Endothelial cell of umbilical vein (primary cell): ENCODE measurements around the gene RRP36. TPM values are rescaled to one million over a fixed set of nuclear protein-coding genes. Genes with fewer than 3 reads are reported as not detected.

Experiments
- Bru-seq: library from RNA; stranded (reverse); fragments of 400-500 nt; gene quantifications from one replicate; lab custom pipeline; 2021; lab: Mats Ljungman, UMichigan
- BruChase-seq, 2 experiments: library from RNA; stranded (reverse); fragments of 400-500 nt; gene quantifications; one replicate each; lab custom pipeline; 2021; lab: Mats Ljungman, UMichigan
- BruUV-seq: library from RNA; stranded (reverse); fragments of 400-500 nt; replicated peaks from 2 replicates; lab custom pipeline; 2021; lab: Mats Ljungman, UMichigan
- CTCF ChIA-PET: fragments of 300-600, 350-600 bp; sonication (Branson Sonifier 250); formaldehyde crosslinking; loops from one replicate; lab custom pipeline; 2021; ENCODE audit warnings: antibody characterized with exemption, inconsistent platforms; lab: Charles Lee
- POLR2A ChIA-PET: fragments of 300-600, 350-600 bp; sonication (Branson Sonifier 250); formaldehyde crosslinking; loops from one replicate; lab custom pipeline; 2021; ENCODE audit warnings: antibody characterized with exemption, inconsistent platforms; lab: Charles Lee
- DNase-seq: peaks from one replicate; pipeline ENCODE4 v3.0.0-alpha.2; 2011; ENCODE audit warnings: low read depth, low spot score
- FAIRE-seq: peaks from 2 replicates; lab custom pipeline; 2011; peaks lifted over from hg19 to GRCh38; lab: Jason Lieb, UNC
- H2AFZ ChIP-seq: 2 replicates; pipeline ENCODE4 v1.6.0; 2012; ENCODE audit warnings: low read depth, low read length, control low read depth, inconsistent platforms
- H3K27ac ChIP-seq: 2 replicates; pipeline ENCODE4 v1.5.1; 2011; ENCODE audit warnings: low read depth, mild to moderate bottlenecking, control low read depth, low read length, moderate library complexity; ENCODE audit not compliant: insufficient read depth
- H3K27me3 ChIP-seq, 2 experiments: 2 replicates each; pipeline versions ENCODE4 v1.6.0 to v1.6.1; 2011; ENCODE audit warnings: low read length in 2 of 2, mixed read lengths in 1 of 2; ENCODE audit not compliant: control insufficient read depth in 2 of 2, insufficient read depth in 2 of 2
- H3K36me3 ChIP-seq, 2 experiments: 2 replicates in 1 of 2; 3 replicates in 1 of 2; pipeline ENCODE4 v1.5.1; 2011; ENCODE audit warnings: low read length in 2 of 2, mild to moderate bottlenecking in 1 of 2, moderate library complexity in 1 of 2; ENCODE audit not compliant: control insufficient read depth in 2 of 2, insufficient read depth in 2 of 2; ENCODE audit errors: extremely low read depth in 1 of 2
- H3K4me1 ChIP-seq: 3 replicates; pipeline ENCODE4 v1.5.1; 2011; ENCODE audit warnings: mild to moderate bottlenecking, low read length; ENCODE audit not compliant: control insufficient read depth, insufficient read depth; ENCODE audit errors: extremely low read depth
- H3K4me2 ChIP-seq: 2 replicates; pipeline ENCODE4 v1.6.1; 2011; ENCODE audit warnings: low read length, control low read depth, mixed read lengths; ENCODE audit not compliant: insufficient read depth
- H3K4me3 ChIP-seq, 3 experiments: fragments of 200-600 bp in 1 of 3; sonication (generic), shearing (Covaris generic) in 1 of 3; replicated peaks in 1 of 3; 2 replicates each; pipeline ENCODE4 v1.5.1; 2011 to 2016; ENCODE audit warnings: control low read depth in 3 of 3, low read length in 3 of 3, mild to moderate bottlenecking in 2 of 3, inconsistent platforms in 1 of 3, low read depth in 1 of 3, moderate library complexity in 1 of 3; ENCODE audit not compliant: insufficient read depth in 1 of 3
- H3K79me2 ChIP-seq: 2 replicates; pipeline ENCODE4 v1.6.0; 2012; ENCODE audit warnings: low read length, inconsistent platforms; ENCODE audit not compliant: control insufficient read depth, insufficient read depth
- H3K9ac ChIP-seq: replicated peaks from 2 replicates; pipeline ENCODE3; 2011; ENCODE audit warnings: low read length, control low read depth; ENCODE audit not compliant: insufficient read depth; ENCODE audit errors: extremely low read depth
- H3K9me1 ChIP-seq: replicated peaks from 3 replicates; pipeline ENCODE4 v1.6.0; 2011; ENCODE audit warnings: mild to moderate bottlenecking, low read length; ENCODE audit not compliant: control insufficient read depth, insufficient read depth; ENCODE audit errors: extremely low read depth
- H3K9me3 ChIP-seq: replicated peaks from 2 replicates; pipeline ENCODE4 v1.5.1; 2012; ENCODE audit warnings: low read length, inconsistent platforms; ENCODE audit not compliant: control insufficient read depth, insufficient read depth
- H4K20me1 ChIP-seq: replicated peaks from 2 replicates; pipeline ENCODE3; 2011; ENCODE audit warnings: mild to moderate bottlenecking, low read length; ENCODE audit not compliant: control insufficient read depth, insufficient read depth; ENCODE audit errors: extremely low read depth
- EZH2 ChIP-seq: IDR thresholded peaks from 2 replicates; pipeline ENCODE4 v1.6.1; 2012; ENCODE audit warnings: borderline replicate concordance, low read depth, mild to moderate bottlenecking, moderate library complexity, low read length, inconsistent platforms; ENCODE audit not compliant: severe bottlenecking
- FOS ChIP-seq: IDR thresholded peaks from 2 replicates; pipeline ENCODE4 v1.6.1; 2011; ENCODE audit warnings: mild to moderate bottlenecking, low read length, moderate library complexity, borderline replicate concordance; ENCODE audit not compliant: insufficient read depth
- GATA2 ChIP-seq: IDR thresholded peaks from 2 replicates; pipeline ENCODE4 v1.7.0; 2011; ENCODE audit warnings: low read depth, mild to moderate bottlenecking, moderate library complexity, mixed read lengths, low read length; ENCODE audit not compliant: insufficient read length, insufficient read depth
- JUN ChIP-seq: IDR thresholded peaks from 2 replicates; pipeline ENCODE4 v1.6.1; 2011; ENCODE audit warnings: borderline replicate concordance, low read depth; ENCODE audit not compliant: insufficient read length, insufficient read depth
- MYC ChIP-seq: IDR thresholded peaks from one replicate; pipeline ENCODE4 v1.6.1; 2011; ENCODE audit warnings: mild to moderate bottlenecking, low read depth, low read length
- POLR2A ChIP-seq: IDR thresholded peaks from 2 replicates; pipeline ENCODE4 v1.6.1; 2012; ENCODE audit warnings: low read depth, mild to moderate bottlenecking, control low read depth, low read length
- POLR2AphosphoS5 ChIP-seq: IDR thresholded peaks from 2 replicates; pipeline ENCODE4 v1.6.1; 2012; ENCODE audit warnings: low read depth, mild to moderate bottlenecking, control low read depth, low read length, moderate library complexity; ENCODE audit not compliant: insufficient read depth
- dilution Hi-C: fragments of 300-500 bp; cut with MboI; formaldehyde crosslinking; loops from one replicate; pipeline ENCODE4 v1.15.0; 2019; ENCODE audit warnings: low sequenced_read_pairs; ENCODE audit not compliant: extremely low pct_ligation_motif_present
- intact Hi-C: fragments of 100-400 bp; cut with micrococcal nuclease; formaldehyde crosslinking; loops from one replicate; pipeline ENCODE4 v1.10.0; 2022
- long read RNA-seq: library from polyadenylated mRNA; stranded (forward); transcript quantifications from one replicate; pipeline ENCODE4 v2.0.0, GENCODE V29; 2021
- polyA minus RNA-seq, 3 experiments: library from RNA; depleted of rRNA, polyadenylated mRNA; stranded (reverse); fragments of >200 nt; gene quantifications; 1 replicate in 1 of 3; 2 replicates in 2 of 3; pipeline ENCODE4 v1.2.3, GENCODE V29; 2011
- polyA plus RNA-seq, 4 experiments: library from polyadenylated mRNA; depleted of rRNA in 3 of 4; stranded (reverse) in 3 of 4; unstranded in 1 of 4; fragments of >200 nt; gene quantifications; 2 replicates each; pipeline versions ENCODE4 v1.2.1 to v1.2.3, GENCODE V29; 2011 to 2012; ENCODE audit warnings: missing spikeins in 1 of 4
- total RNA-seq: library from RNA; stranded (reverse); gene quantifications from 2 replicates; pipeline ENCODE4 v1.2.3, GENCODE V29; 2021
- TF ChIP-seq, protein P1 (sequence below), 2 donors: IDR thresholded peaks; 1 replicate in 1 of 2; 2 replicates in 1 of 2; pipeline ENCODE4 v1.5.1; 2011; ENCODE audit warnings: low read length in 2 of 2, mild to moderate bottlenecking in 2 of 2, moderate library complexity in 2 of 2, control low read depth in 1 of 2, inconsistent platforms in 1 of 2, low read depth in 1 of 2; ENCODE audit not compliant: insufficient read depth in 1 of 2; ENCODE audit errors: extremely low read depth in 1 of 2
- TF ChIP-seq, protein P2 (sequence below): IDR thresholded peaks from 2 replicates; pipeline ENCODE4 v1.6.1; 2011; ENCODE audit not compliant: insufficient read depth, insufficient read length

Gene RRP36, protein sequence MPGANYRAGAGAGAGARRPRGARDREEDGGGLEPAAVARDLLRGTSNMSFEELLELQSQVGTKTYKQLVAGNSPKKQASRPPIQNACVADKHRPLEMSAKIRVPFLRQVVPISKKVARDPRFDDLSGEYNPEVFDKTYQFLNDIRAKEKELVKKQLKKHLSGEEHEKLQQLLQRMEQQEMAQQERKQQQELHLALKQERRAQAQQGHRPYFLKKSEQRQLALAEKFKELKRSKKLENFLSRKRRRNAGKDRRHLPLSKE
- 103 TPM in 2 replicates for total RNA-seq
- 35.9 and 40.2 TPM in 2 replicates for polyA plus RNA-seq
- 70.6 and 81.0 TPM in 2 replicates for polyA plus RNA-seq (2011; cell fraction: cytosol; rRNA removed)
- 35.0 and 42.6 TPM in 2 replicates for polyA plus RNA-seq (2011; cell fraction: nucleus; rRNA removed)
- polyA plus RNA-seq (2012) = 59.9 and 97.5 TPM in 2 replicates
- 41.5 and 43.0 TPM in 2 replicates for polyA minus RNA-seq
- polyA minus RNA-seq (2011; cell fraction: cytosol; rRNA and poly(A)+ RNA removed) = 29.6 TPM
- 9.0 and 11.0 TPM in 2 replicates for polyA minus RNA-seq (2011; cell fraction: nucleus; rRNA and poly(A)+ RNA removed)
- Bru-seq, nascent RNA = percentile 74 among the genes with signal in this experiment
- BruChase-seq, experiment 1, labeled RNA remaining after a 6-hour chase = percentile 93 among the genes with signal in this experiment
- BruChase-seq, experiment 2, labeled RNA remaining after a 2-hour chase = percentile 89 among the genes with signal in this experiment
- long read RNA-seq, transcript RRP36-201 (7 exons, 1,159 nt) = major isoform, 186 of 209 reads
- long read RNA-seq, partial matches to known transcripts = 6 of 209 reads
- long read RNA-seq, other reads (novel, unspliced or antisense) = 16 of 209 reads

DNA sequence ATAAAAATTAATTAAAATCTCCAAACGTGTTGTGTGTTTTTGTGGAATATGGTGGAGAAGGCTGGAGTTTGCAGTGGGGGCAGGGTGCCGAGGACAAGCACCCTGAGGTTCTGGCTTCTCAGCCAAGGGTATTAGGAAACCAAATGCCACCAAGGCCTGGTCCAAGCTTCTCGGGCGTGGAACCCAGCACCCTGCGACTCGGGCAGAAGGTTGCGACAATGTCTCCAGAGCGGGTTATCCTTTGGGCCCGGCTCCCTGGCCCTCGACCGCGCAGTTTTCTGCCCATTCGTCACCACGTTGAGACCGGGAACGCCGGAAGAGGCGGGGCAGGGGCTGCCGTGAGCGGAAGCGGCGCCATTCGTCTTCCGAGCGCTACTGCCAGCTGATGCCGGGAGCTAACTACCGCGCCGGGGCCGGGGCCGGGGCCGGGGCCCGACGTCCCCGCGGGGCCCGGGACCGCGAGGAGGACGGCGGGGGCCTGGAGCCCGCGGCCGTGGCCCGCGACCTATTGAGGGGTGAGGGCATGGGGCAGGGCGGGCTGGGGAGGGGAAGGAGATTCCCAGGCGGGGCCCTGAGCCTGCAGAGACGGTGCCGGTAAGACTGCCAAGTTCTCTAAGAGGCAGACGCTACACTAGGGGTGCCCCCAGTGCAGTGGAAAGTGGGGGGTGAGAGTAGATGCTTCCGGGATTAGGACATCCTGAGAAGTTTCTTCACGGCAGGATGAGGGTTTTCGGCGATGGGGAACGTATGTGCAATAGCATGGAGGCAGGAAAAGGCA is at the start of gene RRP36:
Gene RRP36, plus strand, starts transcription at position 354 of the 778 bp plus-strand sequence. Its CDS starts 32 bp downstream, at position 386.
- no peaks in the 10 kb centered on the region for H3K9me3 ChIP-seq
- no peaks in the 10 kb centered on the region for H4K20me1 ChIP-seq
- peaks cover 38% of the 10 kb centered on the region for H3K79me2 ChIP-seq
- H3K27me3 ChIP-seq = no peaks in the 10 kb centered on the region
- CTCF ChIA-PET = interaction anchor here (1.0 to 3.7 kb wide), 4 partner anchors 11 to 122 kb away, joined by 3 to 11 read pairs (median 8); partner anchors contain the start of genes CUL7 and PPP2R5D
- H3K9ac ChIP-seq = peak within 1 kb of the TSS; percentile 82
- no peaks in the 10 kb centered on the region for H3K9me1 ChIP-seq
- FAIRE-seq (peak; percentile 93), DNase-seq (peak; percentile 67)
- TF ChIP-seq EZH2 (no peak), GATA2 (no peak), JUN (no peak), POLR2A (peak; percentile 78), MYC (no peak), FOS (no peak), POLR2AphosphoS5 (peak; percentile 90)
- TF ChIP-seq, protein P1, sequence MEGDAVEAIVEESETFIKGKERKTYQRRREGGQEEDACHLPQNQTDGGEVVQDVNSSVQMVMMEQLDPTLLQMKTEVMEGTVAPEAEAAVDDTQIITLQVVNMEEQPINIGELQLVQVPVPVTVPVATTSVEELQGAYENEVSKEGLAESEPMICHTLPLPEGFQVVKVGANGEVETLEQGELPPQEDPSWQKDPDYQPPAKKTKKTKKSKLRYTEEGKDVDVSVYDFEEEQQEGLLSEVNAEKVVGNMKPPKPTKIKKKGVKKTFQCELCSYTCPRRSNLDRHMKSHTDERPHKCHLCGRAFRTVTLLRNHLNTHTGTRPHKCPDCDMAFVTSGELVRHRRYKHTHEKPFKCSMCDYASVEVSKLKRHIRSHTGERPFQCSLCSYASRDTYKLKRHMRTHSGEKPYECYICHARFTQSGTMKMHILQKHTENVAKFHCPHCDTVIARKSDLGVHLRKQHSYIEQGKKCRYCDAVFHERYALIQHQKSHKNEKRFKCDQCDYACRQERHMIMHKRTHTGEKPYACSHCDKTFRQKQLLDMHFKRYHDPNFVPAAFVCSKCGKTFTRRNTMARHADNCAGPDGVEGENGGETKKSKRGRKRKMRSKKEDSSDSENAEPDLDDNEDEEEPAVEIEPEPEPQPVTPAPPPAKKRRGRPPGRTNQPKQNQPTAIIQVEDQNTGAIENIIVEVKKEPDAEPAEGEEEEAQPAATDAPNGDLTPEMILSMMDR (IDR thresholded peaks at IDR 0.05; ENCODE audit: extremely low read depth in 1 of 2, insufficient read depth in 1 of 2, low read depth in 1 of 2, low read length in 2 of 2) = no peak
- TF ChIP-seq, protein P2, sequence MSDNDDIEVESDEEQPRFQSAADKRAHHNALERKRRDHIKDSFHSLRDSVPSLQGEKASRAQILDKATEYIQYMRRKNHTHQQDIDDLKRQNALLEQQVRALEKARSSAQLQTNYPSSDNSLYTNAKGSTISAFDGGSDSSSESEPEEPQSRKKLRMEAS = peak; percentile 33
- peak within 1 kb of the TSS; percentile 51 for H2AFZ ChIP-seq
- intact Hi-C loops = loop anchor here (1.0 to 2.0 kb wide), 2 partner anchors 31 to 38 kb away; partner anchors contain the start of genes CUL7, KLC4 and MRPL2
- peak within 1 kb of the TSS; percentile 58 for H3K27ac ChIP-seq
- peak within 1 kb of the TSS; percentile 41 for H3K4me2 ChIP-seq
- no TSS peak for BruUV-seq
- no peaks in the 10 kb centered on the region for H3K4me1 ChIP-seq
- peaks cover 6 to 26% of the 10 kb centered on the region in 2 experiments for H3K36me3 ChIP-seq
- dilution Hi-C loops = no loop called here
- POLR2A ChIA-PET = interaction anchor here (0.6 to 1.7 kb wide), 4 partner anchors 12 to 38 kb away, joined by 3 to 7 read pairs (median 4); partner anchors contain the start of genes CUL7, KLC4 and MRPL2
- peak within 1 kb of the TSS; percentile 74 to 98 (median 89) for H3K4me3 ChIP-seq
